SH-SY5Y (cell line): Measurements from ENCODE around the gene INTS3.

Source experiments
- GATA2 ChIP-seq: IDR thresholded peaks from 2 replicates; pipeline ENCODE4 v1.6.1; 2011; ENCODE audit warnings: mild to moderate bottlenecking, low read depth, low read length
- GATA3 ChIP-seq: IDR thresholded peaks from 2 replicates; pipeline ENCODE4 v1.6.1; 2011; ENCODE audit warnings: low read depth, mild to moderate bottlenecking, low read length, moderate library complexity

DNA sequence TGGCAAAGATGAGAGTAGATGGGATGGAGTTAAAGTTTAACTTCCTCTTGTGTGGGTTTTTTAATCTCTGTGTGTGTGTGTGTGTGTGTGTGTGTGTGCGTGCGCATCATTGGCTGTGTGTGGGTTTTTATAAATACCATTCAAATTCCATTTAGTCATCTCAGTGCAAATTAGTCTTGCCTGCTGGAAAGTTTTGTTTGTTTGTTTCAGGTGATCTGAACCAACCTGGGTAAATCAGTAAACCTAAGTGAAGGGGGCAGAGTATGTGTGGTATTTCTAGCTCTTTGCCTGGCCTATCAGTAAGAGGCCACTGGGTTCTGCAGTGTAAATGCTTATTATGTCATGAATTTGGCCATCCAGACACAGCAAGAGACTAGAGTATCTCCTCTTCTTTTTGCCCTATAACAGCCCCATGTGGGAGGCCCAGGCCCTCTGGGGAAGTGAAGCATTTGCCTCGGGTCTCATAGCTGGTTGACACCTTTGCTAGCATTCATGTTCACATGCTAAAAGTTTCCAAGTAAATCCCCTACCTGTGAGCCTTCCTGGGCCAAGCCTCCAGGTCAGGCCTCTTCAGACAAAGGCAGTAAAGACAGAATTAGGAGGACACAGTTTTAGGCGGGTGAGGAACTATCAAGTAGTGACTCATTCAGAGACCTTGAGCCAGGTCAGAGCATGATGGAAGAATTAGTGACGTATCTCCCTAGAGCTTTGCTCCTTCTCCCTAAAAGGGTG, 14.7 kb downstream of the INTS3 start:
- no peak for TF ChIP-seq GATA3
- no peak for TF ChIP-seq GATA2
